WTC11 (cell line): ENCODE data around the gene KIAA0753. TPM values are rescaled to one million over a fixed set of nuclear protein-coding genes. Genes with fewer than 3 reads are reported as not detected.

Source experiments
- ATAC-seq: fragments of 200-7000 bp; cut with Tn5 transposase; 2 replicates; pipeline ENCODE4 v1.10.0; 2021; ENCODE audit warnings: mild to moderate bottlenecking, moderate library complexity
- CTCF ChIA-PET: fragments of 300-600 bp; sonication (Branson Sonifier 250); formaldehyde crosslinking; loops from one replicate; lab custom pipeline; 2021; ENCODE audit warnings: antibody characterized with exemption; lab: Charles Lee
- POLR2A ChIA-PET: fragments of 350-600 bp; sonication (Branson Sonifier 250); formaldehyde crosslinking; loops from one replicate; lab custom pipeline; 2021; ENCODE audit warnings: antibody characterized with exemption; lab: Charles Lee
- DNase-seq: peaks from one replicate; pipeline ENCODE4 v3.0.0; 2021; ENCODE audit warnings: low spot score
- H3K27ac Mint-ChIP-seq: 2 replicates; pipeline ENCODE4 v1.8.0; 2021; ENCODE audit warnings: mixed read lengths
- H3K27me3 Mint-ChIP-seq: 2 replicates; pipeline ENCODE4 v1.8.0; 2021; ENCODE audit warnings: low read depth, mild to moderate bottlenecking, moderate library complexity, mixed read lengths
- H3K36me3 Mint-ChIP-seq: 2 replicates; pipeline ENCODE4 v1.8.0; 2021; ENCODE audit warnings: mixed read lengths
- H3K4me1 Mint-ChIP-seq: 2 replicates; pipeline ENCODE4 v1.8.0; 2022; ENCODE audit warnings: mixed read lengths
- H3K4me3 Mint-ChIP-seq: 2 replicates; pipeline ENCODE4 v1.8.0; 2021; ENCODE audit warnings: mild to moderate bottlenecking, moderate library complexity, mixed read lengths
- H3K9me3 Mint-ChIP-seq: 2 replicates; pipeline ENCODE4 v1.8.0; 2021; ENCODE audit warnings: mixed read lengths
- CBFB ChIP-seq: sonication (generic); formaldehyde crosslinking; IDR thresholded peaks from 2 replicates; pipeline ENCODE4 v1.8.1; 2022; ENCODE audit warnings: mild to moderate bottlenecking, low read depth, missing genetic modification reagents
- CREB1 ChIP-seq: sonication (generic); formaldehyde crosslinking; IDR thresholded peaks from 2 replicates; pipeline ENCODE4 v1.8.0; 2023; ENCODE audit warnings: mild to moderate bottlenecking, missing genetic modification reagents
- GRHL2 ChIP-seq: fragments of 250-450 bp; sonication (Bioruptor Pico); IDR thresholded peaks from 2 replicates; pipeline ENCODE4 v1.8.0; 2022; ENCODE audit warnings: mild to moderate bottlenecking, moderate library complexity; ENCODE audit not compliant: insufficient replicate concordance, severe bottlenecking
- HMGXB4 ChIP-seq: sonication (generic); formaldehyde crosslinking; IDR thresholded peaks from 2 replicates; pipeline ENCODE4 v1.8.1; 2023; ENCODE audit warnings: mild to moderate bottlenecking, moderate library complexity, missing genetic modification reagents
- MYBL2 ChIP-seq: sonication (generic); formaldehyde crosslinking; IDR thresholded peaks from 2 replicates; pipeline ENCODE4 v1.8.1; 2023; ENCODE audit warnings: mild to moderate bottlenecking, moderate library complexity, missing genetic modification reagents
- OVOL2 ChIP-seq: fragments of 250-450 bp; sonication (Bioruptor Pico); IDR thresholded peaks from 2 replicates; pipeline ENCODE4 v1.9.0; 2021; ENCODE audit warnings: mild to moderate bottlenecking, borderline replicate concordance
- PRDM15 ChIP-seq: sonication (generic); formaldehyde crosslinking; IDR thresholded peaks from 2 replicates; pipeline ENCODE4 v1.8.0; 2022; ENCODE audit warnings: missing genetic modification reagents
- SMAD3 ChIP-seq: sonication (generic); formaldehyde crosslinking; IDR thresholded peaks from 2 replicates; pipeline ENCODE4 v1.8.0; 2022; ENCODE audit warnings: missing genetic modification reagents, mild to moderate bottlenecking, borderline replicate concordance
- USF1 ChIP-seq: sonication (generic); formaldehyde crosslinking; IDR thresholded peaks from 2 replicates; pipeline ENCODE4 v1.8.0; 2022; ENCODE audit warnings: mild to moderate bottlenecking, missing genetic modification reagents
- ZBTB43 ChIP-seq: sonication (generic); formaldehyde crosslinking; IDR thresholded peaks from 2 replicates; pipeline ENCODE4 v1.8.1; 2023; ENCODE audit warnings: mild to moderate bottlenecking, missing genetic modification reagents
- ZNF232 ChIP-seq: sonication (generic); formaldehyde crosslinking; IDR thresholded peaks from 2 replicates; pipeline ENCODE4 v1.8.0; 2022; ENCODE audit warnings: mild to moderate bottlenecking, missing genetic modification reagents
- ZNF512 ChIP-seq: sonication (generic); formaldehyde crosslinking; IDR thresholded peaks from 2 replicates; pipeline ENCODE4 v1.8.1; 2022; ENCODE audit warnings: missing genetic modification reagents, borderline replicate concordance
- ZNF671 ChIP-seq: fragments of 250-450 bp; sonication (Bioruptor Pico); IDR thresholded peaks from 2 replicates; pipeline ENCODE4 v1.8.0; 2021; ENCODE audit warnings: mild to moderate bottlenecking
- total RNA-seq: library from RNA; stranded (reverse); gene quantifications from 3 replicates; pipeline ENCODE4 v1.2.3, GENCODE V29; 2021
- TF ChIP-seq, protein P1 (sequence below): fragments of 250-450 bp; sonication (Bioruptor Pico); IDR thresholded peaks from 2 replicates; pipeline ENCODE4 v1.9.0; 2021; ENCODE audit warnings: moderate library complexity, mild to moderate bottlenecking, inconsistent platforms, borderline replicate concordance
- TF ChIP-seq, protein P2 (sequence below): sonication (generic); formaldehyde crosslinking; conservative IDR thresholded peaks from 2 replicates; pipeline ENCODE4 v1.8.1; 2022; ENCODE audit warnings: mild to moderate bottlenecking, missing genetic modification reagents

KIAA0753 gene
- total RNA-seq, 1 experiment from 2014 or later = 22.8 TPM

- ATAC-seq = no peak
- POLR2A ChIA-PET = interaction anchor here (0.6 kb wide), 1 partner anchor 28 kb away, joined by 3 read pairs; no protein-coding TSS in a partner anchor
- CTCF ChIA-PET = no interaction called here
- peaks cover 3% of the 10 kb centered on the region for H3K27me3 Mint-ChIP-seq
- H3K36me3 Mint-ChIP-seq = no peaks in the 10 kb centered on the region
- H3K27ac Mint-ChIP-seq = no peak overlapping the region
- DNase-seq = no peak
- TF ChIP-seq PRDM15 (CRISPR knock-in tag) (no peak), HMGXB4 (CRISPR knock-in tag) (no peak), ZNF512 (CRISPR knock-in tag) (no peak), OVOL2 (no peak), ZBTB43 (no peak), SMAD3 (no peak), CREB1 (CRISPR knock-in tag) (no peak), GRHL2 (no peak)
- TF ChIP-seq, protein P1, sequence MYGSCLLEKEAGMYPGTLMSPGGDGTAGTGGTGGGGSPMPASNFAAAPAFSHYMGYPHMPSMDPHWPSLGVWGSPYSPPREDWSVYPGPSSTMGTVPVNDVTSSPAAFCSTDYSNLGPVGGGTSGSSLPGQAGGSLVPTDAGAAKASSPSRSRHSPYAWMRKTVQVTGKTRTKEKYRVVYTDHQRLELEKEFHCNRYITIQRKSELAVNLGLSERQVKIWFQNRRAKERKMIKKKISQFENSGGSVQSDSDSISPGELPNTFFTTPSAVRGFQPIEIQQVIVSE = no peak
- H3K4me3 Mint-ChIP-seq = no peak overlapping the region
- peaks cover 34% of the 10 kb centered on the region for H3K4me1 Mint-ChIP-seq
- H3K9me3 Mint-ChIP-seq = no peaks in the 10 kb centered on the region
Observed at GRCh38 chr17:6546069-6546718, 94.3 kb downstream of the KIAA0753 start.

DNA sequence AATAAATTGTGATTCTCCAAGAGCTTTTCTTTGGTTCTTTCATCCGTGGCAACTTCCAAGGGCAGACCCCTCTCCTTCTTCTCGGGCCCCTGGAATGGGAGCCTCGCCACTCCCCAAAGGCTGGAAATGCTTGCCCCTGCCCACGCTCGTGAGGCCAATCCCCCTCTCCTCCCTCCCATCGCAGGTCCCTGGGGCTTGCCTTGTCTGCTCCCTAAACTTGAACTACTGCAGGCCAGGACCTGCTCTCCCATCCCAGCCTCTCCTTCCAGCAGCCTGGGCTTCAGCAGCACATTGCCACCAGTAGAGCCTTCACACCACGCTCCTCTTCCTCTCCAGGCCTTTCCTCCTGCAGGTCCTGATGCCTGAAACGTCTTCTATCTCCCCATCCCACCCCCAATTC, 95.2 kb downstream of the KIAA0753 start:
- TF ChIP-seq USF1 (CRISPR knock-in tag) = no peak
- TF ChIP-seq CBFB (CRISPR knock-in tag) = no peak
- no peak for TF ChIP-seq ZNF232 (CRISPR knock-in tag)
- no peak for TF ChIP-seq ZNF671 (CRISPR knock-in tag)
- TF ChIP-seq, protein P2, sequence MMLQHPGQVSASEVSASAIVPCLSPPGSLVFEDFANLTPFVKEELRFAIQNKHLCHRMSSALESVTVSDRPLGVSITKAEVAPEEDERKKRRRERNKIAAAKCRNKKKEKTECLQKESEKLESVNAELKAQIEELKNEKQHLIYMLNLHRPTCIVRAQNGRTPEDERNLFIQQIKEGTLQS = no peak
- TF ChIP-seq MYBL2 (CRISPR knock-in tag) = no peak

More for the DNA sequence above, 95.2 kb downstream of the KIAA0753 start:
- Mint-ChIP-seq H3K4me1 (peaks cover 34% of the 10 kb centered on the region), H3K9me3 (no peaks in the 10 kb centered on the region), H3K27ac (no peak overlapping the region), H3K27me3 (peaks cover 3% of the 10 kb centered on the region), H3K36me3 (no peaks in the 10 kb centered on the region), H3K4me3 (no peak overlapping the region)
- DNase-seq (no peak), ATAC-seq (no peak)
- POLR2A ChIA-PET = interaction anchor here (0.6 kb wide), 1 partner anchor 29 kb away, joined by 3 read pairs; no protein-coding TSS in a partner anchor
- CTCF ChIA-PET = interaction anchor here (1.9 kb wide), 1 partner anchor 72 kb away, joined by 8 read pairs; no protein-coding TSS in a partner anchor
